ENCODE measurements around the gene GPATCH11. TPM values are rescaled to one million over a fixed set of nuclear protein-coding genes. Genes with fewer than 3 reads are reported as not detected.

The GPATCH11 gene
- total RNA-seq, 1 donor from 2014 or later, result 6.0 TPM

- no peak for DNase-seq
- intact Hi-C loops (cut with micrococcal nuclease), result no loop called here
- ATAC-seq, result no peak
These were observed 18.3 kb downstream of the GPATCH11 start for GRCh38 chr2:37102588-37102987.

DNA sequence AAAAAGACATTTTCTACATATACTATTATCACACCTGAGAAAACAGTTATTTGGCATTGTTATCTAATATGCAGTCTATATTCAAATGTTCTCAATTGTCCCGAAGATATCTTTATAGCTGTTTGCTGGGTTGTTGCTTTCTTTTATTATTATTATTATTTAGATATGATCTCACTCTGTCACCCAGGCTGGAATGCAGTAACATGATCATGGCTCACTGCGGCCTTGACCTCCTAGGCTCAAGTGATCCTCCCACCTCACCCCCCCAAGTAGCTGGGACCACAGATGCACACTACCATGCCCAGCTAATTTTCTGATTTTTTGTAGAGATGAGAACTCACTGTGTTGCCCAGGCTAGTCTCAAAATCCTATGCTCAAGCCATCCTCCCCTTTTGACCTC is 19.9 kb downstream of the GPATCH11 start:
- ATAC-seq, result no peak
- DNase-seq, result no peak
- intact Hi-C loops (cut with micrococcal nuclease), result no loop called here

DNA sequence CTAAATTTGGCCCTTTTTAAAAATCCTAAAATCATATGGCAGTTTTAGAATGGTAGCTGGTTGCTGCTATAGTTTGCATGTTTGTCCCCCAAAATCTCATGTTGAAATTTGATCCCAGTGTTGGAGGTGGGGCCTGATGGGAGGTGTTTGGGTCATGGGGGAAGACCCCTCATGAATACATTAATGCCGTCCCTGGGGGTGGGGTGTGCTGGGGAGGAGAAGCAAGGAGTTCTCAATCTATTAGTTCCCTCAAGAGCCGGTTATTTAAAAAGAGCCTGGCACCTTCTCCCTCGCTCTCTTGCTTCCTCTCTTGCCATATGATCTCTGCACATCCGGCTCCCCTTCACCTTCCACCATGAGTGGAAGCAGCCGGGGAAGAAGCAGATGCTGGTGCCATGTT is 20.8 kb downstream of the GPATCH11 start:
- no peak for DNase-seq
- ATAC-seq, result no peak
- intact Hi-C loops (cut with micrococcal nuclease), result no loop called here

DNA sequence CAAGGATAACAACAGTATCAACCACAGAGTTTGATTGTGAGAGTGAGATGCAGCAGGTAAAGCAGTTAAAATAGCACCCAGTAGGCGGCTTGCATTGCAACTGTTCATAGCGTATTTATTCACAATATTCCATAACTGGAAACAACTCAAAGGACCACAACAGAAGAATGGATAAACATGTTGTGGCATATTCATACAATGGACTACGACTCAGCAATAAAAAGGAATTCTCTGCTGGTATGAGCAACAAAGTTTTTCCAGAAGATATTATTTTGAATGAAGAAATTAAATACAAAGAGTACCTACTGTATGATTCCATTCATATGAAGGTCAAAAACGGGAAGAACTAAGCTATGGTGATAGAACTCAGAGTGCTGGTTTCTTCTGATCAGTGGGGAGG is 25.2 kb downstream of the GPATCH11 start:
- intact Hi-C loops (cut with micrococcal nuclease), result no loop called here
- ATAC-seq (no peak), DNase-seq (no peak)

DNA sequence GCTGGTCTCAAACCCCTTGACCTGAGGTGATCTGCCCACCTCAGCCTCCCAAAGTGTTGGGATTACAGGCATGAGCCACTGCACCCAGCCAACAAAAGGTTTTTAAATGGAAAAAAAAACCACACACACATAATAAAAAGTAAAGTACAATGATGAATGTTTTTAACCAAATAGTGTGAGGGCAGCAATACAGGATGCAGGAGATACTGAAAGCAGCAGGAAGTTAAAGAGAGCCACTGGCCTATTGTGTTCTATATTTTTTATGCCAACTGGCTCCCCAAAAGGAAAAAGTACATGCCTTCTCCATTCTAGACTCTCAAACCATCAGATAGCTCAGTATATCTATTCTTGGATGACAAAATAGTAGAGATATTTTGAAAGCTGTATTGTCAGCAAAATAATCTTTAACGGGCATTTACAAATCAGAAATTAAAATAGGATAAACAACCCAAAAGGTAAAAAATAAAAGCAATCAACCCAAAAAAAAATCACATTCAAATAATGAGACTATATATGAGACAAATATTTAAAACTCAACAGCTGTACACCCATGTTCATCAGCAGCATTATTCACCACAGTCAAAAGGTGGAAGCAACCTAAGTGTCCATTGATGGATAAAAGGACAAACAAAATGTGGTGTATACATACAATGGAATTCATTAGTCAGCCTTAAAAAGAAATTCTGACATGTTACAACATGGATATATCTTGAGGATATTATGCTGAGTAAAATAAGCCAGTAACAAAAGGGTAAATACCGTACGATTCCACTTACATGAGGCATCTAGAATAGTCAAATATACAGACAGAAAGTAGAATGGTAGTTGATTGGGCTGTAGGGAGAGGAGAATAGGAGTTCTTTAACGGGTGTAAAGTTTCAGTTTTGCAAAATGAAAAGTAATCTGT is 26.2 kb downstream of the GPATCH11 start:
- ATAC-seq (no peak), DNase-seq (no peak)
- intact Hi-C loops (cut with micrococcal nuclease), result no loop called here

GRCh38 chr2:37111958-37112357 is 27.6 kb downstream of the GPATCH11 start:
- ATAC-seq, result no peak
- intact Hi-C loops (cut with micrococcal nuclease), result no loop called here
- DNase-seq, result no peak

DNA sequence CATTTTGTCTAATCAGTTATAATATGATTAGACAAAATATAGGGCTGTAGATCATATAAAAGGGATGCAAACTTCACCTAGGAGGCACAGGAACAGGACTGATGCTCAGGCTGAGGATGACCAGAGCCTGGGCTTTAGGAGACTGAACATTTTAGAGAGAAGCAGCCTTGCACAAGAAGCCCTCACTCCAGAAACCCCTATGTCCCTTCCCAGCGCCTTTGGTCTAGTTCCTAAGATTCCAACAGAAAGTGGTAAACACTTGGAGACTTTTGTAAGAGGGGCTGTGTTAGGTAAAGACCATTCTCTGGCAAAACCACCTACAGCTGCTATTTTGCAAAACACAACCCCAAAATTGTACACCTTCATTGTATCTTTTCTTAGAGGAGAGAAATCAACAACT is 33.2 kb downstream of the GPATCH11 start:
- intact Hi-C loops (cut with micrococcal nuclease), result no loop called here
- DNase-seq, result no peak
- ATAC-seq, result no peak

DNA sequence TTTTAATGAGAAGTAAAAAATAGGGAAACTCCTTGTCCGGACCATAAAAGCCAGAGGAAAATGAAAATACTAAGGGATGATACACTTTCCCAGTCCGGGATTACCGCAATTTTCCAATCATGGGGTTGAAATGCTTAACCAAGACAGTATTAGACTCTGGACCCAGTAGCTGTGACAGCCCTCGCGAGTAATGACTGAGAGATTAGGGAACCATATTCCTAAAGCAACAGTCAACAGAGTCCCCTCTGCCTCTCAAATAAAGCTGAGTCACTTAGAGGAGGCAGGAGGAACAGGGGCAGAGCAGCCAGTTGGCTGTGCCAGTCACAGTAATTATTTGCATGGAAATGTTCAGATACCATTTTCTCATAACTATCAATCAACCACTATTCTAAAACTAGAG is 34.8 kb downstream of the GPATCH11 start:
- ATAC-seq (no peak), DNase-seq (no peak)
- intact Hi-C loops (cut with micrococcal nuclease), result no loop called here

GRCh38 chr2:37125416-37125815 is 41.1 kb downstream of the GPATCH11 start:
- ATAC-seq, result no peak
- intact Hi-C loops (cut with micrococcal nuclease), result no loop called here
- no peak for DNase-seq

- intact Hi-C loops (cut with micrococcal nuclease), result no loop called here
- ATAC-seq (no peak), DNase-seq (no peak)
These were observed 48.6 kb downstream of the GPATCH11 start for GRCh38 chr2:37132914-37133313.

GRCh38 chr2:37142546-37142945 is 58.2 kb downstream of the GPATCH11 start:
- ATAC-seq (no peak), DNase-seq (no peak)
- intact Hi-C loops (cut with micrococcal nuclease), result no loop called here

- intact Hi-C loops (cut with micrococcal nuclease), result no loop called here
- ATAC-seq, result no peak
- DNase-seq, result no peak
These were observed 59.7 kb downstream of the GPATCH11 start for GRCh38 chr2:37143974-37144373.

GRCh38 chr2:37146062-37146461 is 61.7 kb downstream of the GPATCH11 start:
- intact Hi-C loops (cut with micrococcal nuclease), result no loop called here
- DNase-seq (no peak), ATAC-seq (no peak)

DNA sequence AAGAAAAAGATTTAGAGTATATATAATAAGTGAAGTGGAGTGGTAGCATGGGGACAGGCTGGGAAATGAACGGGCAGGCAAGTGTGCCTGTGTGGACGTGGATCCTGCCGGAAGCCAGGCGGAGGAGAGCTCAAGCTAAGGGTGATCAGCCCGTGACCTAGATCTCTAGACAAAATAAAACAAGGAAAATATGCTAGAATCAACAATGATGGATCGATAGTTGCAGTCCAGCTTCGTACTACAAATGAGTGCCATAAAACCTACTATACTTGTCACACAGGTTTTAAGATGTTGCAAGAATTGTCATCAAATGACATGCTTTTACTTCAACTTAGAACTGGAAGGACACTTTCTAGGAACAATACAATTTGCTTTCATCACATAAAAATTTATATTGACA is 64.0 kb downstream of the GPATCH11 start:
- DNase-seq (no peak), ATAC-seq (no peak)
- intact Hi-C loops (cut with micrococcal nuclease), result no loop called here

Other genes with a start within 250 kb of the GPATCH11 start
- gene STRN, start 118.0 kb upstream of the GPATCH11 start, total RNA-seq, result 49.7 TPM
- gene HEATR5B, start 146 bp upstream of the GPATCH11 start, total RNA-seq, result 27.0 TPM
- gene EIF2AK2, start 72.5 kb downstream of the GPATCH11 start, total RNA-seq, result 18.2 TPM
- not detected for gene SULT6B1, start 104.2 kb downstream of the GPATCH11 start, total RNA-seq
- gene CEBPZOS, start 112.0 kb downstream of the GPATCH11 start, total RNA-seq, result 60.4 TPM
- gene CEBPZ, start 147.1 kb downstream of the GPATCH11 start, total RNA-seq, result 28.9 TPM
- gene NDUFAF7, start 147.1 kb downstream of the GPATCH11 start, total RNA-seq, result 27.6 TPM
- gene PRKD3, start 240.3 kb downstream of the GPATCH11 start, total RNA-seq, result 12.8 TPM